Memory B cell (primary cell): ENCODE data around the gene MAP2K3.
"Not testable (repeated sequence)": the region's sequence is repeated elsewhere in the genome, so short reads cannot be mapped to it uniquely, and the experiment has no call there.

Source experiments
- ATAC-seq: fragments of 150-1000 bp; cut with Tn5 transposase; 2 replicates; pipeline ENCODE4 v1.10.0; 2021; ENCODE audit warnings: low read depth, mild to moderate bottlenecking, moderate library complexity
- DNase-seq, 2 donors: peaks; one replicate each; pipeline ENCODE4 v3.0.0; 2022; ENCODE audit warnings: low spot score in 2 of 2
- H3K27ac Mint-ChIP-seq: one replicate; pipeline ENCODE4 v1.8.0; 2022; ENCODE audit warnings: mild to moderate bottlenecking, moderate library complexity, mixed read lengths
- H3K27me3 Mint-ChIP-seq: one replicate; pipeline ENCODE4 v1.8.0; 2022; ENCODE audit warnings: mixed read lengths
- H3K36me3 Mint-ChIP-seq: one replicate; pipeline ENCODE4 v1.8.0; 2022; ENCODE audit warnings: mild to moderate bottlenecking, mixed read lengths
- H3K4me1 Mint-ChIP-seq: one replicate; pipeline ENCODE4 v1.8.0; 2022; ENCODE audit warnings: mixed read lengths
- H3K4me3 Mint-ChIP-seq: one replicate; pipeline ENCODE4 v1.8.0; 2022; ENCODE audit warnings: mild to moderate bottlenecking, moderate library complexity, mixed read lengths
- H3K9me3 Mint-ChIP-seq: one replicate; pipeline ENCODE4 v1.8.0; 2022; ENCODE audit warnings: mixed read lengths

The MAP2K3 gene

GRCh38 chr17:21344801-21345200 lies 60.3 kb downstream of the MAP2K3 start:
- H3K36me3 Mint-ChIP-seq, H3K4me1 Mint-ChIP-seq, H3K27me3 Mint-ChIP-seq, H3K27ac Mint-ChIP-seq, H3K4me3 Mint-ChIP-seq, H3K9me3 Mint-ChIP-seq, ATAC-seq, DNase-seq: not testable (repeated sequence)

DNA sequence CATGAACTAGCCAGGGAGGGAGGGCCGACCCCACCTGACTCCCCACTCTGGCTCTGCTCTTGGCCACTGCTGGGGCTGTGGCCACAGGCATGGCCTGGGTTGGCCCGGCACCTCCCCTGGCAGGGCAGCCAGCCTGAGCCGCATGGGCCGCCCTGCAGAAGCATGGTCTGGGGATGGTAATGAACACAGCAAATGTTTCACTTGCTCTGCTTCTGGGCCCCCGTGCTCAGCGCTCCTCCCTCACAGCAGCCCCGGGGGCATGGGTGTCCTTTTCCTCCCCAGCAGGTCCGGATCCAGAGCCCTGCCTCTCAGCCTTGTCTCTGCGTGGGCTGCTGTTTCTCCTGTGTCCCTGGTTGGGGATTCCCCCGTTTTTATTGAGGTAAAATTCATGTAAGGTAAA lies 60.7 kb downstream of the MAP2K3 start:
- DNase-seq (no peak), ATAC-seq (peak; percentile 30)
- peaks cover 7% of the 10 kb centered on the region for H3K4me1 Mint-ChIP-seq
- no peaks in the 10 kb centered on the region for H3K9me3 Mint-ChIP-seq
- no peaks in the 10 kb centered on the region for H3K36me3 Mint-ChIP-seq
- peaks cover 3% of the 10 kb centered on the region for H3K27me3 Mint-ChIP-seq
- no peak overlapping the region for H3K27ac Mint-ChIP-seq
- H3K4me3 Mint-ChIP-seq = peak overlapping the region; percentile 46

- not testable (repeated sequence) for H3K4me1 Mint-ChIP-seq, ATAC-seq, H3K27me3 Mint-ChIP-seq, H3K36me3 Mint-ChIP-seq, H3K9me3 Mint-ChIP-seq, DNase-seq, H3K27ac Mint-ChIP-seq, H3K4me3 Mint-ChIP-seq
Observed at GRCh38 chr17:21346107-21346506, 61.6 kb downstream of the MAP2K3 start.

DNA sequence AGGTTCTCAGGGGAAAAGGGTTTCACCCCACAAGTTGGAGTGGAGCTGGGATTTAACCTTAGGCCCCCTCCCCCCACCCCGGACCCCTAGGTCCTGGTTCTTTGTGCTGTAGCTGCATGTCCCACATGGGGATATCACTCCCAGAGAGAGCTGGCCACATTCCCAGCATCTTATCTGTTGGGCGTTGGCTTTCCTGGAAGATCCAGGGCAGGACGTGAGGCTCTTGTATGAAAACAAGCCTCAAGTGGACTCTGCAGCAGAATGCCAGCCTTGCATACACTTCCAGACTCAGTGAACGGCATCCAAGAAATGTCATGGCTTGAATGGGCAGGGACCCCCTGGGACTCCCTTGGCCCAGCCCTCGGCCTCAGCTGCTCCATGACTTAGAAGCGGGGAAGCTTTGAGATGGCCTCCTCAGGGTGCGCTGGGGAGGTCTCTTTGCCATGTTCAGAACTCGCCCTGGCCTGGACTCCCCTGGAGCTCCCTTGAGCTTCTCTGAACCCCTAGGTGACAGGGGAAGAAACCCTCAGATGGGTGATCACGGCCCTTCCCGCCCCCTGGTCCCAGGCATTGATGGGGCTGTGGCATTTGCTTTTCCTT lies 62.2 kb downstream of the MAP2K3 start:
- H3K4me3 Mint-ChIP-seq = not testable (repeated sequence)

DNA sequence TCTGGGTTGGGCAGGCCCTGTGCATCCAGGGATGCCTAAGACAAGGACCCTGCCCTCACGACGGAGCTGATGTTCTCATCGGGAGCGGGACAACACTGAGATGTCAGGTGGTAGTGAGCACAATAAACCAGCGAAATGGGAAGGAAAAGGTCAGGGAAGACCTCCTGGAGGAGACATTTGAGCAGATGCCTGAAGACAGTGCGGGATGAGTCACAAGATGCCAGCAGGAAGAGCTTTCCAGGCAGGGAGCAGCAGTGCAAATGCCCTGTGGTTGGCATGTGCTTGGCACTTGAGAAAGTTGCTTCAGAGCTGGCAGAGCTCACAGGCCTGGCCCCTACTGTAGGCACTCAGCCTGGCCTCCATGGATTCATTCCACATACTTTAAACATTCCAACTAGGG lies 63.1 kb downstream of the MAP2K3 start:
- not testable (repeated sequence) for H3K36me3 Mint-ChIP-seq, H3K9me3 Mint-ChIP-seq, H3K27me3 Mint-ChIP-seq, DNase-seq, ATAC-seq, H3K4me1 Mint-ChIP-seq, H3K27ac Mint-ChIP-seq, H3K4me3 Mint-ChIP-seq

More for the DNA sequence above, 62.2 kb downstream of the MAP2K3 start:
- not testable (repeated sequence) for H3K27me3 Mint-ChIP-seq, H3K4me1 Mint-ChIP-seq, H3K36me3 Mint-ChIP-seq, H3K27ac Mint-ChIP-seq, ATAC-seq, DNase-seq, H3K9me3 Mint-ChIP-seq

DNA sequence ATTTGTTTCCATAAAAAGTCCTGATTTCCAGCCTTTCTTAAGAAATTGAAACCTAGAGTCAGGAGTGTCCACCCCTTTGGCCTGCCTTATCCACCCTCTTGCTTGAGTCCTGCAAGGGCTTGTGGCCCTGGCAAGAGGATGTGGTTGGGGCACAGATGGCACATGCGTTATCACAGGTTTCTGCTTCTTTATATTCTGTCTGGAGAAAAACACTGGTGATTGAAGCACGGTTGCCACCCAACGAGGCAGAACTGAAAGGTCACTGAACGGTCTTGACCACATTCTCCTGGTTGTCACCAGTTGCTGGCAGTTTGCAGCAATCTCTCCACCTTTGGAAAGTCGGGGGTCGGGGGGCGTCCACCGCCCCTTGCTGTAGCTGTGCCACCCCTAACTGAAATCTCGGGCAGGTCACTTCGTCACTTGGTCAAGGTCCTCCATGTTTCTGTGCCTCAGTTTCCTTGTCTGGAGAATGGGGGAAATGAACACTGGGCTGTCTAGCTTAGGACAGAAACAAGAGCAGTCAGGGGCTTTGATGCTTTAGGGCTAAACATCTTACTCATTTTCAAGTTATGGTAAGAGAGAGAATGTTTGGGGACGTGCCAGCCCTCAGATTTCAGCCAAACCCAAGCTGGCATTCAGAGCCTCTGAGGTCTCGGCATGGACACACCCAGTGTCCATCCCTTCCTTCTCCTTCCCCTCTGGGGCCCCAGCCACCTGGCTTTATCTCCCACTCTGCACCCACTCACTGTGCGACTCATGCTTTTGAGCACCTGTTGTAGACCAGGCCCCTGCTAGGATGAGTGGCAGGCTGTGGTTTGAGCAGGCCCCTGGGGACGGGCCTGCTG lies 63.8 kb downstream of the MAP2K3 start:
- H3K27ac Mint-ChIP-seq, H3K4me1 Mint-ChIP-seq, H3K27me3 Mint-ChIP-seq, H3K36me3 Mint-ChIP-seq, DNase-seq, H3K9me3 Mint-ChIP-seq, H3K4me3 Mint-ChIP-seq: not testable (repeated sequence)
- ATAC-seq = peak; percentile 73

- H3K4me3 Mint-ChIP-seq, H3K36me3 Mint-ChIP-seq, H3K9me3 Mint-ChIP-seq, ATAC-seq, H3K27ac Mint-ChIP-seq, H3K4me1 Mint-ChIP-seq, DNase-seq, H3K27me3 Mint-ChIP-seq: not testable (repeated sequence)
Observed at GRCh38 chr17:21348926-21349261, 64.4 kb downstream of the MAP2K3 start.

DNA sequence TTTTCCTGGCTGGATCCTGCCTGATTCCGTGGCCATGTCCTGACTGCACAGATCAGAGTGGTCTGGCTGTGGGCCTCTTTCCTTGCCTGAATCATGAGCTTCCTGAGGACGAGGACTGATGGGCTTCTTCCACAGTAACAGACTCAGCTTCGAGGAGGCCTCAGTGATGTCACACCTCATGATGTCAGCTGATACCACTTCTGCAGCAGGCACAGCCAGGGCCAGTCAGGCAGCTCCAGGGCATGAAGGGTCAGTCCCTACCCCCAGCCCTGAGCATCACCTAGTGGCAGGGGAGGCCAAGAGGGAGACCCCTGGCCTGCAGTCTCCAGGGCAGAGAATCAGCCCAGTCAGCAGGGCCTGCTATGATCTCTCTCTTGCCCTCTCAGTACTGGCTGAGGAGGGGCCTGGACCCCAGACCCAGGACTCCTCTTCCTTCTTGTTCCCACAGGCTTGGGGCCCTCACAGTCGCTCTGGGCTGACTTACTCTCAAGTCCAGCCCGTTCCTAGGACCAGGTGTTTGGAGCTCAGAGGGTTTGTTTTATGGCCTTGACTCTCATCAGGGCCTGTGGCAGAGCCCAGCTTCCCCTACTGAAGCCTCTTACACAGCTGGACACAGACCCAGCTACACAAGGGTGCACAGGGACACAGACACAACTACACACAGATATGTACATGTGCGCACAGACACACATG lies 65.0 kb downstream of the MAP2K3 start:
- H3K4me1 Mint-ChIP-seq, H3K27me3 Mint-ChIP-seq, H3K27ac Mint-ChIP-seq, ATAC-seq, H3K4me3 Mint-ChIP-seq, H3K9me3 Mint-ChIP-seq, DNase-seq, H3K36me3 Mint-ChIP-seq: not testable (repeated sequence)

DNA sequence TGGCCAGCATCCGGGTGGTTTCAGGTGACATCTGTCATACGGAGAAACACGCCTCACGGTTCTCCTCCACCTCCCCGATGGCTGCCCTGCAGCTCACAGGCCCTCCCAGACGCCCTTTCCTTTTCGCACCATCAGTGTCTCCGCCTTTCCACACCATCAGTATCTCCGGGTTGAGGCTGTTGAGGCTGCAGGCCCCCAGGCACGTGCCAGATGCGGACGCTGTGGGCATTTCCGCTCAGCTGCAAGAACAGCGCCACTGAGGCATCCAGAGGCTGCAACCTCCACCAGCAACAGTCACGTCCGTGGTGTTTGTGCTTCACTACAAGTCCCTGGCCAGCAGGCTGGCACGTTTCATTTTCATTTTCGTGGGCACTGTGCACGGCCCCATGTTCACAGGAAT lies 66.0 kb downstream of the MAP2K3 start:
- not testable (repeated sequence) for H3K4me3 Mint-ChIP-seq, H3K27ac Mint-ChIP-seq, H3K36me3 Mint-ChIP-seq, DNase-seq, H3K9me3 Mint-ChIP-seq, ATAC-seq, H3K27me3 Mint-ChIP-seq, H3K4me1 Mint-ChIP-seq

GRCh38 chr17:21351366-21352065 lies 67.0 kb downstream of the MAP2K3 start:
- no peak for ATAC-seq
- Mint-ChIP-seq H3K9me3 (peaks cover 2% of the 10 kb centered on the region), H3K27me3 (peaks cover 7% of the 10 kb centered on the region), H3K36me3 (peaks cover 1% of the 10 kb centered on the region), H3K4me1 (peaks cover 5% of the 10 kb centered on the region), H3K27ac (no peak overlapping the region), H3K4me3 (no peak overlapping the region)
- DNase-seq = no peak

- Mint-ChIP-seq H3K9me3 (peaks cover 8% of the 10 kb centered on the region), H3K4me1 (peaks cover 5% of the 10 kb centered on the region), H3K27ac (no peak overlapping the region), H3K27me3 (peaks cover 15% of the 10 kb centered on the region), H3K36me3 (peaks cover 2% of the 10 kb centered on the region), H3K4me3 (no peak overlapping the region)
- ATAC-seq = no peak
- no peak for DNase-seq
Observed at GRCh38 chr17:21352221-21352980, 67.9 kb downstream of the MAP2K3 start.

GRCh38 chr17:21352981-21353265 lies 68.4 kb downstream of the MAP2K3 start:
- Mint-ChIP-seq H3K4me3 (no peak overlapping the region), H3K36me3 (peaks cover 2% of the 10 kb centered on the region), H3K27me3 (peaks cover 15% of the 10 kb centered on the region), H3K4me1 (peaks cover 3% of the 10 kb centered on the region), H3K9me3 (peaks cover 8% of the 10 kb centered on the region), H3K27ac (no peak overlapping the region)
- ATAC-seq (no peak), DNase-seq (no peak)

DNA sequence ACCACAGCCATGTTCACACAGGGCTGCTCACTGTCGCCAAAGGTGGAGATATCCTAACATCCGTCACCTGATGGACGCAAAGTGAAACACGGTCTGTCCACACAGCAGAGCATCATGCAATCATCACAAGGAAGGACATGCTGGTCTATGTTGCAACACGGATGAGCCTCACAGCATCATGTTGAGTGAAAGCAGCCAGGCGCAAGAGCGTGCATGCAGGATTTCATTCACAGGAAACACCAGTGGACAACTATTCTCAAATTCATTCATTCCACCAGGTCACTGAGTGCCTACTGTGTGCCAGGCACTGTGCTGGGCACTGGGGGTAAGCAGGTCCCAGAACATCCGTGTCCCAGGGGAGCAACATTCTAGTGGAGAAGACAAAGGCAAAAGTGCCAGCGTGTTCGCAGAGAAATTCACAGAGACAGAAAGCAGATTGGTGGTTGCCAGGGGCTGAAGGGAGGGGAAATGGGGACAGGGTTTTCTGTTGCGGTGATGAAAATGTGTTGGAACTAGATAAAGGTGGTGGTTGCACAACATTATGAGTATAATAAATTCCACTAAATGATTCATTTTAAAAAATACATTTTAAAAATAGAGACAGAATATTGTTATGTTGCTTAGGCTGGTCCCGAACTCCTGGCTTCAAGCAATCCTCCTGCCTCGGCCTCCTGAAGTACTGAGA lies 69.0 kb downstream of the MAP2K3 start:
- H3K4me3 Mint-ChIP-seq = no peak overlapping the region
- peaks cover 8% of the 10 kb centered on the region for H3K9me3 Mint-ChIP-seq
- H3K36me3 Mint-ChIP-seq = peaks cover 2% of the 10 kb centered on the region
- peaks cover 3% of the 10 kb centered on the region for H3K4me1 Mint-ChIP-seq
- no peak overlapping the region for H3K27ac Mint-ChIP-seq
- DNase-seq = no peak
- no peak for ATAC-seq
- H3K27me3 Mint-ChIP-seq = peaks cover 15% of the 10 kb centered on the region
